NCI-H748 (cell line): ENCODE data around the gene CADM2.

Experiments
- DNase-seq: peaks from one replicate; lab custom pipeline; 2025; ENCODE audit not compliant: unreplicated experiment; lab: John Stamatoyannopoulos, UW

Gene CADM2

DNA sequence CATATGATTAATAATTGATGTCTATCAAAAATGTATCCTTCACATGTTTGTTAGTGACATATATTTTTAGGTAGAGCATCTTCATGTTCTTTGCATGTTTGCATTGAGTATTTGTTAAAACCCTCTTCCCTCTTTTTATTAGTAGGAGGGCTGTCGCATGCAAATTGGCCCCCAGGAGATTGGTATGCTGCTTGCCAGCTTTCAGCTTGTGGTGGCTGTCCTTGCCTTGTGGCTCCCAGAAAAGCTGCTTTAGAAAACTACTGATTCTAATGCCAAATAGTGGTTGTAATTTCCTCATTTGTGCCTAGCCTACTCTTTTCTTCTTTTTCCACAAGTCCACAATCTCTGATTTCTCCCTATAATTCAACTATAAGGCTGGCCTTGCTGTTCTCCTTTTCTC, 1145.4 kb downstream of the CADM2 start:
- no peak for DNase-seq

DNA sequence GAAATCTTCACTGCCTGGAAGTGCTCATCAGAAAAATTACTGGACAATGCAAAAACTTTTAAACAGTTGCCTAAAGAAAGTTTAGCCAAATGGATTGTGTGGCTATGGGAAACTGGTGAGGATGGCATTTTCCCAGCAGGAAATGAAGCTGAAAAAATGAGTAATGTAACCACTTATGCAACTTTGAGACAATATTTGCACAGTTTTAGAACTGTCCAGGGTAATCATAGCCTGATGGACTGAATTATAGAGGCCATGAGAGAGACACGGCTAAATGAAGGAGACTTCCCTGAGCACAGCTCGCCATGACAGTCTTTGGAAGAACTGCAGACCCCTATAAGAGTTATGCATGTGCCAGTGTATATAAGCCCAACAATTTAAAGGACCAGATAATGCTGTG, 1150.6 kb downstream of the CADM2 start:
- peak; percentile 28 for DNase-seq
